CD4-positive, alpha-beta T cell treated with Interleukin-6 at 100 ng/mL for 8 hours (primary cell): ENCODE results near the gene PSMB10.
"Not testable (repeated sequence)": the region's sequence is repeated elsewhere in the genome, so short reads cannot be mapped to it uniquely, and the experiment has no call there.

ENCODE experiments used
- DNase-seq: peaks from one replicate; pipeline ENCODE4 v3.0.0-alpha.2; 2020; ENCODE audit warnings: mixed read lengths, low spot score

The PSMB10 gene

DNA sequence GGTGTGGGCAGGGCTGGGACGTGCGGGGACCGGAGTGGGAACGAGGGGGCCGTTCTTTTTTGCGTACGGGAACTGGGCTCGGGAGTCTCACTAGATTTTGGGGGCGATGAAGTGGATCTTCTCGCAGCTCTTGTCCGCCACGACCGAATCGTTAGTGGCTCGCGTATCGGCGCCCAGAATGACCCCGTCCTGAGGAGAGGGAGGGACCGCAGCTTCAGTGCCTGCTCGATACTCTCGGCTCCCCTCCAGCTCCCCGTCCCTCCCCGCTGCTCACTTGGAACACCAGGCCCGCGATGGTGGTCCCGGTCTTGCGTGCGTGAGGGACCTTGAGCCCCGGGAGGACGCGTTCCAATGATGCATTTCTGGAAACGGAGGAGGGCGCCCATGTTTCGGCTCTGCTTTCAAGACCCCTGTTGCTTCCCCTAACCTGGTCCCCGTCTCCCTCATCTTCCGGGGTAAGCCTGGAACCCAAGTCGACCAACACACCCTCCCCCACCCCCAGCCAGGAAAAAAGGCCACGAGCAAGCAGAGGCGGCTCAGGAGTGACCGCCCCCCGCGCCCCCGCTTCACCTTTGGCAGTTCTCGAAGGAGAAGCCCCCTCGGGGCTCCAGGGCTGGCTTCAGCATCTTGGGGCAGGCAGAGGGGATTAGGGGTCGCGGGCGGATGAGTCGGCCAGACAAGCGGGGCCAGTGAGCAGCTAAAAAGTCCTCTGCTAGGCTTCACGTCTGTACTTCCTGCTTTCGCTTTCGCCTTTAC, at the start of gene PSMB10:
Gene PSMB10 (minus strand): TSS at position 727 of the 756 bp plus-strand sequence. CDS start 101 bp downstream, at position 626.
- no peak for DNase-seq

DNA sequence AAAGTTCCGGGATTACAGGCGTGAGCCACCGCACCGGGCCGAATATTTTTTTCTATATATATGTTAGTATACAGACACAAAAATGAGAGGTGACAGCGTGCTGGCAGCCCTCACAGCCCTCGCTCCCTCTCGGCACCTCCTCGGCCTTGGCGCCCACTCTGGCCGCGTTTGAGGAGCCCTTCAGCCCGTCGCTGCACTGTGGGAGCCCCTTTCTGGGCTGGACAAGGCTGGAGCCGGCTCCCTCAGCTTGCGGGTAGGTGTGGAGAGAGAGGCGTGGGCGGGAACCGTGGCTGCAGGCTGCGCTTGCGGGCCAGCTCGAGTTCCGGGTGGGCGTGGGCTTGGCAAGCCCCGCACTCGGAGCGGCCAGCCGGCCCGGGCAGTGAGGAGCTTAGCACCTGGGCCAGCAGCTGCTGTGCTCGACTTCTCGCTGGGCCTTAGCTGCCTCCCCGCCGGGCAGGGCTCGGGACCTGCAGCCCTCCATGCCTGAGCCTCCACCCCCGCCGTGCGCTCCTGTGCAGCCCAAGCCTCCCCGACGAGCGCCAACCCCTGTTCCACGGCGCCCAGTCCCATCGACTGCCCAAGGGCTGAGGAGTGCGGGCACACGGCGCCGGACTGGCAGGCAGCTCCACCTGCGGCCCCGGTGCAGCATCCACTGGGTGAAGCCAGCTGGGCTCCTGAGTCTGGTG, 45.5 kb upstream of the PSMB10 start:
- DNase-seq = no peak

DNA sequence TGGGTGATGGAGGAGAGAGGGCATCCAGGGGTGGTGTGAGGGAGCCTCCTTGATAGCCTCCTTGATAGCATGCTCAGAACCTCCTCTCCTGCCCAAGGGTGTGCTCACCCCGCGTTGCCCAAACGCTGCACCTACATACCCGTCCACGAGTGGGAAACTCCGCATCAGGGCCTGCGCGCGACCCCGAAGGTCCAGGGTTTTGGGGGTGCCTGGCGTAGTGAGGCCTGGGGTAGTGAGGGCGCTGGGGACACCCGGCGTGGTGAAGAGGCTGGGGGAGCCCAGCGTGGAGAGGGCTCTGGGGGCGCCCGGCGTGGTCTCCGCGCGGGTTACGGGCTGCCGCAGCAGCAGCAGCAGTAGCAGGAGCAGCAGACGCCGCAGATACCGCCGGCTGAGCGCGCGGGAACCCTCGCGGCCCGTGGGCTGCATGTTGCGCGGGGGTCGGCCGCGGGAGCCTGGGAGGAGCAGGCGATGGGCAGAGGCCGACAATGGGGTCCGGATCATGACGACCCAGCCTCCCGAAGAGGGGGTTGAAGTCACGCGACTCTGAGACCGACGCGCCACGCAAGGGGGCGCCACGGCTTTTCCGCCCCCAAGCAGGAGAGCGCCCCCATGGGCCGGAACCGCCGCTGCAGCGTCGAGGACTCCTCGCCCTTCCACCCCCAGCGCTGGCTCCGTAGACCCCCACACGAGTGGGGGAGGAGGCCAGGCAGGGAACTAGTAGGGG, 43.5 kb upstream of the PSMB10 start, which contains the start of gene DPEP3:
Gene DPEP3 (minus strand): TSS at position 545 of the 724 bp plus-strand sequence. CDS start 119 bp downstream, at position 426.
- no peak for DNase-seq

DNA sequence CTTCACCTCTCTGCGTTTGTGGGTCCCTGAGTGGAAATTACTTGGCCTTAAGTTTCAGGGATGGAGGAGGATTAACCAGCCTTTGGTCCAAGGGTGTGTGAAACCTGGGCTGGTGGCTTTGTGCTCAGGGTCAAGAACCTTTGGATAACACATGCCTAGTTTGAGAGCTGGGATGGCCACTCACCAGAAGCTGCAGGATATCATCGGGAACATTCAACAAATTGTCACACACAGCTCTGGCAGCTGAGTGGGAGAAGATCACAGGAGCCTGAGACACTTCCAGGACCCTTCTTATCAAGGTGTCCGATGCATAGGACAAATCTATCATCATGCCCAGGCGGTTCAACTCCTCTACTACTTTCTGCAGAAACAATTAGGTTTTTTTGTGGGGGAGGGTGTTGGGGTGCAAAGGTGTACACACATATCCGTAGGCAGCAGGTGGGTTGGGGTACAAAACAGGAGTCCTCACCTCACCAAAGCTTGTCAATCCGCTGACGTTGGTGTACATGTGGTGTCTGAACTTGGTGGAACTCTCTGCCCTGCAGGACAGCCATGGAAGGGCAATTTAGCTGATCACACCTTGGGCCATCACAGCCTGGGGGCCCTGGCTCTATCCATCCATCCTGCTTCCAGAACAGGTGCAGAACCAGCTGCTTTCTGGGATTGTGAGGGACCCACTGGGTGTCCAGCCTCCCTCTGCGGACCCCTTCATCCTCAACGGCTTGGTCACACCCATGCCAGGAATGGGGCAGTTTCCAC, 41.0 kb upstream of the PSMB10 start:
- DNase-seq = no peak

DNA sequence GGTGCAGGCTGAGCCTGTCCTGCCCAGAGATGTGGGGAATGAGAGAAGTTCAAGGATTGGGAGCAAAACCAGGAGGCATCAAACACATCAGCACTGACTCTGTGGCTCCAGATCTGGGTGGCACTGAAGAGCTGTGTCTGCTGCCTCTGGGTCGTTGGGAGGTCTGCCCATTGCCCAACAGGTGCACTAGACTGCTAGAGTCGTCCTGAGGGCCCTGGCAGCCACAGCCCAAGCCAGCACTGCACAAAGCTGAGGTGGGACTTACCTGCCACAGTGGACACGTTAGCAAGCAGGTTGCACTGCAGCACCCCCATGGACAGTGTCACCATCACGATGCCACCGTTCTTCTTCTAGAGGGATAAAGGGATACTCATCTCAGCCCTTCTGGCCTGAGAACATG, 40.4 kb upstream of the PSMB10 start:
- no peak for DNase-seq

DNA sequence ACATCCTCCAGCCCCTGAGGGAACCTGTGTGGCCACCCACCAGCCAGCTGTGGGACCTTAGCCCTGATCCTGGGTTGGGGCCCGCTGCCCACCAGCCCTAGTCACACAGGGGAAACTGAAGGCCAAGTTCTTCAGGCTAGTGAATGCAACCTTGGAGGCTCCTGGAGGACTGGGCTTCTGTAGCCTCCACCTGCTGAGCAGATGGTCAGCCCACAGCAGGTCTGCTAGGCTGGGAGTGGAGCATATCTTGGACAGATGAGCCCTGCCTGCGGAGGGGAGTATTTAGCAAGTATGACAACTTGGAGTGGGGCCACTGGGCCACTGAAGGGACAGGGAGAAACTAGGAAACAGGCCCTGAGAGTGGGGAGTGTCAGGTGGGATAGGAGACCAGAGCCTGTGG, 39.6 kb upstream of the PSMB10 start:
- DNase-seq = no peak

DNA sequence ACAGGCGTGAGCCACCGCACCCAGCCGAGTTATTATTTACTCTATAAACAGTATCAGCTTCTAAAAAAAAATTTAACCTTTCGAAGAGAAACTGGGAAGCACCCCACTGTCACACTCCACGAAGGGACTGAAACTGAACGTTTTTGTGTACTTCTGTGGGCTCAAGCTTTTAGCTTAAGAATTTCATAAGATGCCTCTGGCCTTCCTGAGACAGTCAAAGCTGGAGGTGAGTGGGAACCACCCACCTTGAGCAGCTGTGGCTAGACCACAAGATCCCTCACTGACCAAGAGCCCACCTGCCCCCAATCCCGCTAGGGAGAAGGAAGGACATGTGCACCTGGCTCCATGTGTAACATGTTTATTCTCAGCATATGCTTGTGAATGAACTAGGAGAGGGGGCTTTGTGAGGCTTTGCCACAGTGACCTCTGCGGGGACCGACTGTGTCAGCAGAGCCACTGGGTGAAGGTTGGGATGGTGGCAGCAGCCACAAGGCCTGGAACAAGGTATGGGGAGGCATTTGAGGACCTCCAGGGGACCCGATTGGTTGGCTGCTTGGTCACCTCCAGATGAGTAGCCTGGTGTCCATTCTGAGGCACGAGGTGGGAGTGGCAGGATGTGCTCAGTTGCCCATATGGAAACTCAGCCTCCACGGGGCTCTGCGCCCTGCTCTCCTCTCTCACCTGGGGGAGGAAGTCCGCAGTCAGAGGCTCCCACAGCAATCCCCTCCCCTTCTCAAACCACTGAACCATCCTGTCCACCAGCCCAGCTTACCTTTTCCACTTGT, 38.9 kb upstream of the PSMB10 start:
- DNase-seq = no peak

DNA sequence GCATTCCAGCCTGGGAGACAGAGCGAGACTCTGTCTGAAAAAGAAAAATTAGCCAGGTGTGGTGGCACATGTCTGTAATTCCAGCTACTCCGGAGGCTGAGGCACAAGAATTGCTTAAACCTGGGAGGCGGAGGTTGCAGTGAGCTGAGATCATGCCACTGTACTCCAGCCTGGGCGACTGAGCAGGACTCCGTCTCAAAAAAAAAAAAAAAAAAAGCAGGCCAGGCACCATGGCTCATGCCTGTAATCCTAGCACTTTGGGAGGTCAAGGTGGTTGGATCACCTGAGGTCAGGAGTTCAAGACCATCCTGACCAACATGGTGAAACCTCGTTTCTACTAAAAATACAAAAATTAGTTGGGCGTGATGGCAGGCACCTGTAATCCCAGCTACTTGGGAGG, 35.6 kb upstream of the PSMB10 start:
- not testable (repeated sequence) for DNase-seq

DNA sequence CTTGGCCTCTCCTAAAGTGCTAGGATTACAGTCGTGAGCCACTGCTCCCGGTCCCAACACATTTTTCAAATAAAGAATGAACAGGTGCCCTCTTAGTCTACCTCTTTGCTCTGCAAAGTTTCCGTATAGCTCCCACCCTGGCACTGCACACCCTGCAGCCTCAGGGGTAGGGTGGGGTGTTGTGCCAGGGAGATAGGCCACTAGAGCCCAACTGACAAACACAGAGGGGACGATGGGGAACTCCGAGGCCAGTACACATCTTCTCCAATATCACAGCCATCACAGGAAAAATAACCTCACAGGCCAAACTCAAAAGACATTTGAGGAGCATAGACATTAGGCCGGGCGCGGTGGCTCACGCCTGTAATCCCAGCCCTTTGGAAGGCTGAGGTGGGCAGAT, 34.5 kb upstream of the PSMB10 start:
- no peak for DNase-seq

DNA sequence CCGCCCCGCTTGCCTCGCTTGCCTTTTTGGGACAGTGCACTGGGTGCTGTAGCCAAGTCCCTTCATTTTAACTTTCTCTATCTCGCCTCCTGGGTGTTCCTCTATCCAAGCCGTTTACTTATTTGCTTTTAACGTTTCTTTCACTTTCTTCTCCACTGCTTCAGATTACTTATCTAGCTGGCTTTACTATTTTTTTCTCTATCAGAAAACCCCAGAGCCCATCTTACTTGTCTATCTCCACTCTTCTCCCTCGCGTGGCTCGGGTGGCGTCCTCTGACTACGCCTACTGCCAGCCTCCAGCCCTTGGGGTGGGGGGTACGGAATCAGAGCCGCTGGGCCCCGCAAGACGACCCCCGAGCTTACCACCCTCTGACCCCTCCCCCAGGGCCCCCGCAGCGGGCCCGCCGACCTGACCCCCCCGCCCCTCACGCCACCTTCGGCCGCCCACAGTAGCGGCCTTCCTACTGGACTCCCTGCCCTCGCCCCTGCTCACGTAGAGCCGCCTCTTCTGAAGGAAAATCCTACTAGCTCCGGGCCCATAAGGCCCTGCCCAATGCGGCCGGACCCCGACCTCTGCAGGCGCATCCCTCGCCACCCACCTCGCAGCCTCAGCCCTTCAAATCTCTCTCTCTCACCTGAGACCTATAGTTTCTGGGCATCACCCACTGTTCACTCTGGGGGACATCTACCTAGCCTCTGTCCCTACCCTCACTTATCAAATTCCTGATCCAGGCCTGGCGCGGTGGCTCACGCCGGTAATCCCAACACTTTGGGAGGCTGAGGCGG, 32.8 kb upstream of the PSMB10 start:
- DNase-seq = no peak

DNA sequence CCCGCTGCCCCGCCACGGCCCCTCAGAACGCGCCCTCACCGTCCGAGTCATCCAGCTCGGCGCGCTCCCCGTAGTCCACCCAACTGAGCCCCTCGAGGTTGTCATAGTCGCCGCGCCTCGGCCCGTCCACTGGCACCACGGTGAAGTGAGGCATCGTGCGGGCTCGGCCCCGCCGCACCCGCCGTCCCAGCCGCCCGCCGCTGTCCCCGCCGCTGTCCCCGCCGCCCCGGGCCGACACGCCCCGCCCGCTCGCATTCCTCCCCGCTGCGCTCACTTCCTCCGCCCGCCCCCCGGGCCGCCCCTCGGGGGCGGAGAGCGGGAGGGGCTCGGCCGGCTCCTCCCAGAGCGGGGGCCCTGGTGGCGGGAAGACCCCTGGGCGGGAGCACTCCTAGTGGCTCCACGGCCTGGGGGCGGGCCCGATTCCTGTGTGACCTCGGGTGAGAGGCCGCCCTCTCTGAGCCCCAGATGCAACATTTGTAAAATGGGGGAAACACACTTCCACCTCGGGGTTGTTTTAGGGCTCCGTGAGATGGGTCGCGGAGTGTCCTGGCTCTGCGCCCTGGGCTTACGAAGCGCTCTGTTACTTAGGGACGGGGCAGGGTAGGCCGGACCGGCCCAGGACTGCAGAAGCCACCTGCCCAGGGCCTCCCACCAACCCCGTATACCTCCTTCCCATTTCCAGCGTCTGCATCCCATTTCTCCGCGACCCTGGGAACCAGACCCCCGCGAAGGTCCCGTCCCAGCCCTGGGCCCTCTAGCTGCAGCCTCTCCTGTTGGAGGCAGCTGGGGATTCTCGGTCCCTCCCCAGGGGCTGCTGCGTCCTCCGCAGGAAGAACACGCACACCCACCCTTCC, 32.0 kb upstream of the PSMB10 start, which contains the start of gene SLC12A4:
Gene SLC12A4 (minus strand): TSS at position 238 of the 854 bp plus-strand sequence. CDS start 84 bp downstream, at position 154.
- peak; percentile 81 for DNase-seq

DNA sequence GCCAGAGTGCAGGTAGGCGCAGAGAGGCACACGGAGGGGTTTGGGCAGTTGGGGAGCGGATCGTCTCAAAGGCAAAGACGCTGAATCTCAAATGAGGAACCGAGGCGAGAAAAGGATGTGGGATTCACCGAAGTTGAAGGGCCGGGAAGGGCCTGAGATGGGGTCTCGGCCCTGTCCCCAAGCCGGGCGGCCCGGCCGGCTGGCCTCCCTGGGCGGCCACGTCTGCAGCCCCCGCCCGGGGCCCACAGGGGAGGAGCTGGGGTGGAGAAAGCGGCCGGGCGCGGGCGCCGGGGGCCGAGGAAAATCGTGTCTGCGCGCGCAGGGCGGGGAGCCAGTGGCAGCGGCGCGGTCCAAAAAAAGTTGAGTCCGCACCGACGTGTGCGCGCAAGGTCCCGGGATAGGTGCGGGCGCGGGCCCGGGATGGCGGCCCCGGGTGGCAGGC, 31.3 kb upstream of the PSMB10 start:
- no peak for DNase-seq

DNA sequence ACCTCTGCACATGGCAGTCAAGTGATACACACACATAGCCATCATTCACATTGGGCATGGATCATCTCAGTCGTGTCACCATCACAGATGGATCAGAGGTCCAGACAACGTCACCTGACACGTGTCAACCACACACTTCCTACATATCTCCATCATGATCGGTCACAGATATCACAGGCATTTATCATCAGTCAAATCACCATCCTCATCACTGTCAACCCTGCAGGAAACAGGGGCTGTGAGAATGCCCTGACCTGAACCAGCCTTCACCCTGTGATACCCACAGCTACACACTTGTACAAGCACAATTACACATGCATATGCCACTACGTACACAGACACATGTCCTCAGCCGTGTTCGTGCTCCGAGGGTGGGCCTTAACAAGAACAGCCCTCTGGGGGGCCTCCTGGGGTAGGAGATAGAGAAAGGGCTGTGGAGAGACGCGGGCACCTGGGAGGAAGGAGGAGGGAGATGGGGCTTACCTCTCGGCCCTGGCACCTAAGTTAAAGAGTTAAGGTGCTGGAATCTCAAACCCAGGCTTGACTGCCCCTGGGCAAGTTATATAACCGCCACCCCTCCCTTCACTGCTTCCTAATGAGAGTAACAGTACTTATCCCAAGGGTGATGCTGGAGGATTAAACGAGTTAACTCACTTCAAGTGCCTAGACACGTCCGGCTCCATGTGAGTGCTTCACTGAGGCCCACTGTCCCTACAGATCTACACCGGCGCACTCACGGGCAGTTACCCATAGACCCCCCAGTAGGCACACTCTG, 30.7 kb upstream of the PSMB10 start:
- no peak for DNase-seq

DNA sequence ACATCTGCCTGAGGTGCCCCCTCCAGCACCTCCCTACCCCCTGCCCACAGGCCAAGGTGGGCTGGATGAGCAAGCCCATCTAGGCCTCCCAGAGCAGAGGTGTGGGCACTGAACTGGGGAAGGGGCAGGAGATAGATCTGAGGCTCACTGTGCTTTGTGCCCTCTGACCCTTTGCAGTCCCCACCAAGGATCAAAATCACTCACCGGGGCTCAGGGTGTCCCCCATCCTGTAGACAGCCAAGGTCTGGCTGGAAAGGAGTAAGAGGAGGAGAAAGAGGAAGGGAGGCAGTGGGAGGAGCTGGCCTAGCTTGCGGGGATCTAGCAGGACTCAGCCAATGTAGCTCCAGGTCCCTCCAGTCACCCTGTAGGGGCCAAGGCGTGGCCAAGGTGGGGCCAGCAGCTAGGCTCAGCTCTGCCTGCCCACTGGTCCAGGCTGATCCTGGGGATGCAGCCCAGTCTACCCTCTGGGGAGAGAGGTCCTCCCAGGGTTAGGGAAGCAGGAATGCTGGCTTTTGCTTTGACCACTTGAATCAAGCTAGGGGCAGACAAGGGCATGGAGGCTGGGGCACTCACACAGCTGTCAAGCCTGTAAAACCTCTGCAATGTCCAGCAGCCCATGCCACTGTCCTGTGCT, 30.0 kb upstream of the PSMB10 start:
- no peak for DNase-seq

DNA sequence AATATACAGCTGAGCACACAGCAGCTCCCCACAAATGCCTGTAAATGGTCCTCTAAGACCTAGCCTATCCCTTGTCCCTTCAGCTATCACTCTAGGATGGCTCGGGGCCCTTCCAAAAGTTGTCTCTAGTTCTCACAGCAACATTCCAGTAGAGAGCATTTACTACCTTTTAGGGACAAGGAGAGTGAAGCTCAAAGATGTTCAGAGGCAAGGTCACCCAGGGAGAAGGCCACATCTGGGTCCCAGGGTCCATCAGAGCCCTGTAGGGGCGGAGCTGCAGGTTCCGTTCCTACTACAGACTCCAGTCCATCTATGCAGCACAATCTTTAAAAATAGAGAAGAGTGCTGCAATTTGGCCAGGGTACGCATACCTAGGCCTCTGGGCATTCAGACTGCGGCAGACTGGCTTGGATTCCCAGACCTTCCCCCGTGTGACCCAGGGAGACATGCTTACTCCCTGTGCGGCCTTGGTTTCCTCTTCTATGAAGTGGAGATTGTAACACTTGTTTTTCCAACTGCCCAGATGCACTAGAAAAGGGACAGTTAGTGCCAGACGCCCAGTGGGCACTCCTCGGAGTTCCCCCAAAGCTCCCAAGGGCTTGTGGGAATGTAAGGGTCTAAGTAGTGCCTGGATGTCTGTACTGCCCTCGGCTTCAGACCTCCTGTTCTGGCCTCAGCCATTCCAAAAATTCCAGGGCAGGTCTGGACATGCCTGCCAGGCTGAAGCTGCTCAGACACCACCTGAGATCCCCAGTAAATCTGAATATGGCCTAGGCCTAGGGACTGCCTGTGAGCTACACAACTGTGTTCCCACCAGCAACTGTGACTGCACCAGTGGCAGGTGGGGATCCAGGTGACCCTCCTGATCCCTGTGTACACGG, 29.3 kb upstream of the PSMB10 start:
- no peak for DNase-seq

DNA sequence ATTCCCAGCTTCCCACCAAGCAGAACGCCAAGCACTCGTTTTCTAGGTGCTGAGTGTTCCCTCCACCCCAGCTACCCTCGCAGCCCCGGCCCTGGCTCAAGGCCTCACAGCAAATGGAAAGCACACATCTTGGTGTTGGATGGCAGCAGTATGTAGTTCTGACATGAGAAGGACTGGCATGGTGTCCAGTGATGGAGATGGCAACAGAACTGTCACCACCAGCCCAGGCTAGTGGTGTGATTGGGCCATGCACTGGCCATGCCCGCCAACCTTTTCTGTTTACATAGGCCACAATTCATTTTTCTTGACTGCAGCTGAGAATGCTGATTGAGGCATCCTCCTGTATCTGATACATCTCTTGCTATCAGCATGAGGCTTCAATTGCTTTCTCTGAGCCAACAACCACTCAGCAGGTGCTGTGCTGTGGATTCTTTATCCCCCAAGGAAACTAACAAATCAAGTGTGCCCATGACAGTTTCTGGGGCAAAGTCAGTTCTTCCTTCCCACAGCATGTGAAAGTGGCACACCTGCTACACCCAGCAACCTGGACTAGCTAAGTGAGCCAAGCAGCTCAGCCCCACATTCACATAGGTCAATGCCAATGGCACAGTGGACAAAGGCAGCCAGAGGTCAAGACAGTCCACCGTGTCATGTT, 28.0 kb upstream of the PSMB10 start:
- DNase-seq = no peak
